Sigmoid colon (tissue), 7 donors: ENCODE measurements around the gene CHCHD6. TPM values are rescaled to one million over a fixed set of nuclear protein-coding genes. Genes with fewer than 3 reads are reported as not detected.
A peak's percentile ranks its signal among the peaks of the same experiment; 100 is the strongest.

Experiments used
- DNase-seq: peaks from one replicate; pipeline ENCODE4 v3.0.0-alpha.2; 2019
- H3K27ac ChIP-seq, 4 donors: fragments of 200-600 bp; sonication (generic); one replicate each; pipeline ENCODE4 v1.5.1; 2016 to 2019; ENCODE audit warnings: mild to moderate bottlenecking in 1 of 4
- H3K27me3 ChIP-seq, 3 donors: fragments of 200-600 bp; sonication (generic); one replicate each; pipeline ENCODE4 v1.5.1; 2019; ENCODE audit warnings: mild to moderate bottlenecking in 1 of 3
- H3K36me3 ChIP-seq, 4 donors: fragments of 200-600 bp; sonication (generic); one replicate each; pipeline ENCODE4 v1.5.1; 2016 to 2019
- H3K4me1 ChIP-seq, 4 donors: fragments of 200-600 bp; sonication (generic); one replicate each; pipeline ENCODE4 v1.5.1; 2017 to 2019
- H3K4me3 ChIP-seq, 4 donors: fragments of 200-600 bp; sonication (generic); one replicate each; pipeline ENCODE4 v1.5.1; 2017 to 2019; ENCODE audit warnings: mild to moderate bottlenecking in 2 of 4, moderate library complexity in 1 of 4
- H3K9me3 ChIP-seq, 4 donors: fragments of 200-600 bp in 3 of 4; sonication (generic) in 3 of 4; one replicate each; pipeline versions ENCODE4 v1.5.1 to v1.6.1; 2013 to 2019
- EP300 ChIP-seq, 4 donors: sonication (generic); formaldehyde crosslinking; IDR thresholded peaks; one replicate each; pipeline ENCODE4 v1.6.1; 2017; ENCODE audit warnings: antibody characterized with exemption in 4 of 4
- POLR2A ChIP-seq, 2 donors: fragments of 450-650 bp; IDR thresholded peaks; one replicate each; pipeline ENCODE4 v1.6.1; 2016; ENCODE audit warnings: antibody characterized with exemption in 2 of 2, mild to moderate bottlenecking in 2 of 2, moderate library complexity in 2 of 2
- POLR2AphosphoS5 ChIP-seq, 4 donors: sonication (generic); formaldehyde crosslinking; IDR thresholded peaks; one replicate each; pipeline ENCODE4 v1.6.1; 2017; ENCODE audit warnings: antibody characterized with exemption in 4 of 4
- WGBS, 2 donors: extraction: QIAGEN DNeasy Blood & Tissue Kit; methylation state at CpG; one replicate each; pipeline ENCODE4 v1.1.7; 2013; 5-methylcytosine and 5-hydroxymethylcytosine counted together
- intact Hi-C: fragments of 100-400 bp; cut with DNase I; formaldehyde crosslinking; loops from one replicate; pipeline ENCODE4 v1.15.1; 2023
- polyA plus RNA-seq, 3 donors: library from polyadenylated mRNA; stranded (reverse); fragments of 200-250 nt; gene quantifications; one replicate each; pipeline ENCODE4 v1.2.3, GENCODE V29; 2013
- total RNA-seq, 4 donors: library from RNA; depleted of rRNA; stranded (reverse); fragments of >200 nt; gene quantifications; one replicate each; pipeline ENCODE4 v1.1.0, GENCODE V29; 2016
- TF ChIP-seq, protein P1 (sequence below), 4 experiments: fragments of 450-650 bp in 3 of 4; fragments of 200-600 bp in 1 of 4; IDR thresholded peaks; one replicate each; pipeline ENCODE4 v1.5.1; 2016 to 2019; ENCODE audit warnings: antibody characterized with exemption in 4 of 4, mild to moderate bottlenecking in 3 of 4, moderate library complexity in 2 of 4
- donor health status: healthy with polysubstance abuse.
- donor health status: Bipolar disorder and iron deficiency.
- donor health status: healthy.

The CHCHD6 gene
- total and polyA plus RNA-seq, 7 donors, result 8.0 to 20.9 (median 14.4) TPM

GRCh38 chr3:126857928-126858327 lies 153.9 kb downstream of the CHCHD6 start:
- H3K27ac ChIP-seq, result no peak overlapping the region
- H3K27me3 ChIP-seq, result no peaks in the 10 kb centered on the region
- intact Hi-C loops, result no loop called here
- WGBS, 2 donors, result 96% methylated on average over 6 of the region's 6 CpGs
- TF ChIP-seq EP300 (IDR thresholded peaks at IDR 0.05) (no peak), POLR2A (IDR thresholded peaks at IDR 0.05) (no peak), POLR2AphosphoS5 (IDR thresholded peaks at IDR 0.05) (no peak)
- TF ChIP-seq, protein P1, sequence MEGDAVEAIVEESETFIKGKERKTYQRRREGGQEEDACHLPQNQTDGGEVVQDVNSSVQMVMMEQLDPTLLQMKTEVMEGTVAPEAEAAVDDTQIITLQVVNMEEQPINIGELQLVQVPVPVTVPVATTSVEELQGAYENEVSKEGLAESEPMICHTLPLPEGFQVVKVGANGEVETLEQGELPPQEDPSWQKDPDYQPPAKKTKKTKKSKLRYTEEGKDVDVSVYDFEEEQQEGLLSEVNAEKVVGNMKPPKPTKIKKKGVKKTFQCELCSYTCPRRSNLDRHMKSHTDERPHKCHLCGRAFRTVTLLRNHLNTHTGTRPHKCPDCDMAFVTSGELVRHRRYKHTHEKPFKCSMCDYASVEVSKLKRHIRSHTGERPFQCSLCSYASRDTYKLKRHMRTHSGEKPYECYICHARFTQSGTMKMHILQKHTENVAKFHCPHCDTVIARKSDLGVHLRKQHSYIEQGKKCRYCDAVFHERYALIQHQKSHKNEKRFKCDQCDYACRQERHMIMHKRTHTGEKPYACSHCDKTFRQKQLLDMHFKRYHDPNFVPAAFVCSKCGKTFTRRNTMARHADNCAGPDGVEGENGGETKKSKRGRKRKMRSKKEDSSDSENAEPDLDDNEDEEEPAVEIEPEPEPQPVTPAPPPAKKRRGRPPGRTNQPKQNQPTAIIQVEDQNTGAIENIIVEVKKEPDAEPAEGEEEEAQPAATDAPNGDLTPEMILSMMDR (IDR thresholded peaks at IDR 0.05), result no peak
- H3K4me3 ChIP-seq, result no peak overlapping the region
- peak; percentile 22 for DNase-seq
- no peaks in the 10 kb centered on the region for H3K9me3 ChIP-seq
- no peaks in the 10 kb centered on the region for H3K36me3 ChIP-seq
- H3K4me1 ChIP-seq, result no peaks in the 10 kb centered on the region

- peak; percentile 39 for DNase-seq
- H3K27ac ChIP-seq, result no peak overlapping the region
- WGBS, 2 donors, result 92 to 93% methylated on average over 11 of the region's 11 CpGs
- intact Hi-C loops, result no loop called here
- H3K4me1 ChIP-seq, result no peaks in the 10 kb centered on the region
- no peak for TF ChIP-seq POLR2A (IDR thresholded peaks at IDR 0.05)
- TF ChIP-seq POLR2AphosphoS5 (IDR thresholded peaks at IDR 0.05), result no peak
- TF ChIP-seq, protein P1 (IDR thresholded peaks at IDR 0.05), result no peak
- no peak for TF ChIP-seq EP300 (IDR thresholded peaks at IDR 0.05)
- no peaks in the 10 kb centered on the region for H3K9me3 ChIP-seq
- no peaks in the 10 kb centered on the region for H3K27me3 ChIP-seq
- H3K4me3 ChIP-seq, result no peak overlapping the region
- H3K36me3 ChIP-seq, result no peaks in the 10 kb centered on the region
These were observed 154.4 kb downstream of the CHCHD6 start for GRCh38 chr3:126858401-126858800.

DNA sequence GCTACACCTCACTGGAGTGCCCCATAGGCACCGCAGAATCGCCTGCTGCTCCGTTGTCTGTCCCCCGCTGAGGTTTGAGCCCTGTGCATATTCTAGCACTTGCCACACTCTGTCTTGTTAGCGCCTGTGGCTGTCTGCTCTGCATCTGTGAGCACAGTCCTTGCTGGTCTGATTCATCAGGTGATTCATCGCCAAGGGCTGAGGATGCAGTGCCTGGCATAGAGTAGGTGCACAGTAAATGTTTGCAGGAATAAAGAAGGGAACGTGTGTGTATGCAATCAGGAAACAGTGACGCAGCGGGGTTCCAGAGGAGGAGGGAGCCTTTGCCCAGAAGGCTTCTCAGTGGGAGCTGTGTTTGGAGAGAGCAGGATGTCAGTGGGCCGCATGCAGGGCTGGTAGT lies 154.8 kb downstream of the CHCHD6 start:
- no peaks in the 10 kb centered on the region for H3K4me1 ChIP-seq
- H3K4me3 ChIP-seq, result no peak overlapping the region
- H3K9me3 ChIP-seq, result no peaks in the 10 kb centered on the region
- H3K27ac ChIP-seq, result no peak overlapping the region
- no peaks in the 10 kb centered on the region for H3K27me3 ChIP-seq
- 94 to 95% methylated on average over 10 of the region's 10 CpGs for WGBS, 2 donors
- peak; percentile 36 for DNase-seq
- H3K36me3 ChIP-seq, result no peaks in the 10 kb centered on the region
- no peak for TF ChIP-seq EP300 (IDR thresholded peaks at IDR 0.05)
- TF ChIP-seq, protein P1 (IDR thresholded peaks at IDR 0.05), result no peak
- no peak for TF ChIP-seq POLR2A (IDR thresholded peaks at IDR 0.05)
- no peak for TF ChIP-seq POLR2AphosphoS5 (IDR thresholded peaks at IDR 0.05)
- intact Hi-C loops, result no loop called here

- H3K27ac ChIP-seq, result no peak overlapping the region
- H3K9me3 ChIP-seq, result no peaks in the 10 kb centered on the region
- 93 to 94% methylated on average over 16 of the region's 16 CpGs for WGBS, 2 donors
- peak; percentile 21 for DNase-seq
- H3K27me3 ChIP-seq, result no peaks in the 10 kb centered on the region
- no peaks in the 10 kb centered on the region for H3K36me3 ChIP-seq
- intact Hi-C loops, result no loop called here
- H3K4me3 ChIP-seq, result no peak overlapping the region
- H3K4me1 ChIP-seq, result no peaks in the 10 kb centered on the region
- TF ChIP-seq EP300 (IDR thresholded peaks at IDR 0.05) (no peak), POLR2AphosphoS5 (IDR thresholded peaks at IDR 0.05) (no peak)
- TF ChIP-seq, protein P1 (IDR thresholded peaks at IDR 0.05), result no peak
These were observed 155.6 kb downstream of the CHCHD6 start for GRCh38 chr3:126859415-126860246.
